ENCODE results near the gene GSDME.
A peak's percentile ranks its signal among the peaks of the same experiment; 100 is the strongest.

The GSDME gene

GRCh38 chr7:24729365-24730017 lies 27.8 kb downstream of the GSDME start:
- Mint-ChIP-seq H3K27ac (no peak overlapping the region), H3K36me3 (ENCODE audit: insufficient read depth) (no peaks in the 10 kb centered on the region), H3K9me3 (no peaks in the 10 kb centered on the region), H3K4me1 (ENCODE audit: low read depth in 2 of 2) (peaks cover 5 to 6% of the 10 kb centered on the region in 2 donors), H3K4me3 (no peak overlapping the region), H3K27me3 (peaks cover 62 to 85% of the 10 kb centered on the region in 2 donors)
- no peak for DNase-seq
- no peak for ATAC-seq (replicated peaks)

- Mint-ChIP-seq H3K27me3 (peaks cover 55 to 77% of the 10 kb centered on the region in 2 donors), H3K36me3 (ENCODE audit: insufficient read depth) (no peaks in the 10 kb centered on the region), H3K4me3 (no peak overlapping the region), H3K9me3 (no peaks in the 10 kb centered on the region), H3K27ac (no peak overlapping the region), H3K4me1 (ENCODE audit: low read depth in 2 of 2) (peaks cover 5 to 6% of the 10 kb centered on the region in 2 donors)
- no peak for ATAC-seq (replicated peaks)
- no peak for DNase-seq
Observed at GRCh38 chr7:24728503-24729364, 28.5 kb downstream of the GSDME start.

GRCh38 chr7:24728121-24728500 lies 29.2 kb downstream of the GSDME start:
- Mint-ChIP-seq H3K27ac (no peak overlapping the region), H3K27me3 (peaks cover 49 to 71% of the 10 kb centered on the region in 2 donors), H3K36me3 (ENCODE audit: insufficient read depth) (no peaks in the 10 kb centered on the region), H3K4me3 (no peak overlapping the region), H3K9me3 (no peaks in the 10 kb centered on the region), H3K4me1 (ENCODE audit: low read depth in 2 of 2) (peaks cover 5 to 6% of the 10 kb centered on the region in 2 donors)
- ATAC-seq (replicated peaks) (no peak), DNase-seq (no peak)

GRCh38 chr7:24727154-24728120 lies 29.8 kb downstream of the GSDME start:
- Mint-ChIP-seq H3K4me1 (ENCODE audit: low read depth in 2 of 2) (peaks cover 5 to 6% of the 10 kb centered on the region in 2 donors), H3K36me3 (ENCODE audit: insufficient read depth) (no peaks in the 10 kb centered on the region), H3K27me3 (peaks cover 49 to 65% of the 10 kb centered on the region in 2 donors), H3K27ac (no peak overlapping the region), H3K4me3 (no peak overlapping the region), H3K9me3 (no peaks in the 10 kb centered on the region)
- DNase-seq, result no peak
- no peak for ATAC-seq (replicated peaks)

GRCh38 chr7:24725554-24726241 lies 31.6 kb downstream of the GSDME start:
- no peaks in the 10 kb centered on the region for H3K9me3 Mint-ChIP-seq
- DNase-seq (no peak), ATAC-seq (replicated peaks) (no peak)
- peaks cover 31 to 63% of the 10 kb centered on the region in 2 donors for H3K27me3 Mint-ChIP-seq
- H3K27ac Mint-ChIP-seq, result no peak overlapping the region
- no peaks in the 10 kb centered on the region for H3K36me3 Mint-ChIP-seq (ENCODE audit: insufficient read depth)
- H3K4me3 Mint-ChIP-seq, result no peak overlapping the region
- H3K4me1 Mint-ChIP-seq (ENCODE audit: low read depth in 2 of 2), result peaks cover 5 to 6% of the 10 kb centered on the region in 2 donors

GRCh38 chr7:24724451-24725190 lies 32.6 kb downstream of the GSDME start:
- Mint-ChIP-seq H3K27me3 (peaks cover 28 to 66% of the 10 kb centered on the region in 2 donors), H3K4me3 (no peak overlapping the region), H3K27ac (no peak overlapping the region), H3K9me3 (no peaks in the 10 kb centered on the region), H3K4me1 (ENCODE audit: low read depth in 2 of 2) (peaks cover 5 to 6% of the 10 kb centered on the region in 2 donors), H3K36me3 (ENCODE audit: insufficient read depth) (no peaks in the 10 kb centered on the region)
- DNase-seq (no peak), ATAC-seq (replicated peaks) (no peak)

- ATAC-seq (replicated peaks), result no peak
- no peaks in the 10 kb centered on the region for H3K4me1 Mint-ChIP-seq (ENCODE audit: low read depth in 2 of 2)
- H3K4me3 Mint-ChIP-seq, result no peak overlapping the region
Observed at GRCh38 chr7:24723178-24723530, 34.1 kb downstream of the GSDME start.

GRCh38 chr7:24722386-24723177 lies 34.7 kb downstream of the GSDME start:
- DNase-seq (no peak), ATAC-seq (replicated peaks) (no peak)
- H3K36me3 Mint-ChIP-seq (ENCODE audit: insufficient read depth), result no peaks in the 10 kb centered on the region
- H3K27ac Mint-ChIP-seq, result no peak overlapping the region
- no peak overlapping the region for H3K4me3 Mint-ChIP-seq
- peaks cover 14 to 61% of the 10 kb centered on the region in 2 donors for H3K27me3 Mint-ChIP-seq
- no peaks in the 10 kb centered on the region for H3K9me3 Mint-ChIP-seq
- H3K4me1 Mint-ChIP-seq (ENCODE audit: low read depth in 2 of 2), result no peaks in the 10 kb centered on the region

More at GRCh38 chr7:24723178-24723530, 34.1 kb downstream of the GSDME start:
- H3K36me3 Mint-ChIP-seq (ENCODE audit: insufficient read depth), result no peaks in the 10 kb centered on the region
- no peaks in the 10 kb centered on the region for H3K9me3 Mint-ChIP-seq
- H3K27ac Mint-ChIP-seq, result no peak overlapping the region
- no peak for DNase-seq
- H3K27me3 Mint-ChIP-seq, result peaks cover 14 to 61% of the 10 kb centered on the region in 2 donors

GRCh38 chr7:24721481-24722001 lies 35.7 kb downstream of the GSDME start:
- no peak overlapping the region for H3K27ac Mint-ChIP-seq
- DNase-seq (no peak), ATAC-seq (replicated peaks) (no peak)
- no peaks in the 10 kb centered on the region for H3K36me3 Mint-ChIP-seq (ENCODE audit: insufficient read depth)
- no peaks in the 10 kb centered on the region for H3K9me3 Mint-ChIP-seq
- H3K4me3 Mint-ChIP-seq, result no peak overlapping the region
- peaks cover 17 to 62% of the 10 kb centered on the region in 2 donors for H3K27me3 Mint-ChIP-seq
- peaks cover 0 to 1% of the 10 kb centered on the region in 2 donors for H3K4me1 Mint-ChIP-seq (ENCODE audit: low read depth in 2 of 2)

- H3K4me3 Mint-ChIP-seq, result no peak overlapping the region
- peaks cover 15 to 65% of the 10 kb centered on the region in 2 donors for H3K27me3 Mint-ChIP-seq
- DNase-seq, result no peak
- peaks cover 8 to 9% of the 10 kb centered on the region in 2 donors for H3K4me1 Mint-ChIP-seq (ENCODE audit: low read depth in 2 of 2)
- no peaks in the 10 kb centered on the region for H3K36me3 Mint-ChIP-seq (ENCODE audit: insufficient read depth)
- H3K27ac Mint-ChIP-seq, result no peak overlapping the region
- H3K9me3 Mint-ChIP-seq, result no peaks in the 10 kb centered on the region
- no peak for ATAC-seq (replicated peaks)
Observed at GRCh38 chr7:24720283-24720682, 37.0 kb downstream of the GSDME start.

- H3K4me3 Mint-ChIP-seq, result no peak overlapping the region
- H3K4me1 Mint-ChIP-seq (ENCODE audit: low read depth in 2 of 2), result peaks cover 8 to 9% of the 10 kb centered on the region in 2 donors
- no peak overlapping the region for H3K27ac Mint-ChIP-seq
- H3K27me3 Mint-ChIP-seq, result peaks cover 21 to 72% of the 10 kb centered on the region in 2 donors
- H3K36me3 Mint-ChIP-seq (ENCODE audit: insufficient read depth), result no peaks in the 10 kb centered on the region
- ATAC-seq (replicated peaks), result peak; percentile 19
- no peaks in the 10 kb centered on the region for H3K9me3 Mint-ChIP-seq
- no peak for DNase-seq
Observed at GRCh38 chr7:24718977-24719491, 38.2 kb downstream of the GSDME start.
